ENCODE results near the gene TADA2B.

- TF ChIP-seq CTCF (IDR thresholded peaks at IDR 0.05 in 4 of 5, conservative IDR thresholded peaks at IDR 0.05 in 1 of 5) (no peak), POLR2A (IDR thresholded peaks at IDR 0.05) (no peak)
Observed at GRCh38 chr4:7050481-7051143, 7.4 kb downstream of the TADA2B start.

Data from gastrocnemius medialis (tissue), 4 donors.